ENCODE results near the gene RFC1.
"Not testable (repeated sequence)": the region's sequence is repeated elsewhere in the genome, so short reads cannot be mapped to it uniquely, and the experiment has no call there.

Gene RFC1

GRCh38 chr4:39365830-39366771 is at the start of gene RFC1:
RFC1 (minus strand) TSS chr4:39366362; CDS start chr4:39366241, 121 bp downstream.
- in situ Hi-C loops (cut with MboI; ENCODE audit: low sequenced_read_pairs), result no loop called here

- in situ Hi-C loops (cut with MboI; ENCODE audit: low sequenced_read_pairs), result no loop called here
Measured at GRCh38 chr4:39415678-39416283, 49.6 kb upstream of the RFC1 start.

- in situ Hi-C loops (cut with MboI; ENCODE audit: low sequenced_read_pairs), result not testable (repeated sequence)
Measured at GRCh38 chr4:39411561-39411960, 45.4 kb upstream of the RFC1 start.

GRCh38 chr4:39410415-39410814 is 44.3 kb upstream of the RFC1 start:
- in situ Hi-C loops (cut with MboI; ENCODE audit: low sequenced_read_pairs), result no loop called here

- in situ Hi-C loops (cut with MboI; ENCODE audit: low sequenced_read_pairs), result no loop called here
Measured at GRCh38 chr4:39407584-39407885, 41.4 kb upstream of the RFC1 start.

- in situ Hi-C loops (cut with MboI; ENCODE audit: low sequenced_read_pairs), result no loop called here
Measured at GRCh38 chr4:39406763-39407583, 40.8 kb upstream of the RFC1 start, which contains the start of gene KLB. KLB (plus strand) TSS chr4:39406930; CDS start chr4:39406950, 20 bp downstream.

- in situ Hi-C loops (cut with MboI; ENCODE audit: low sequenced_read_pairs), result not testable (repeated sequence)
Measured at GRCh38 chr4:39401640-39402039, 35.5 kb upstream of the RFC1 start.

GRCh38 chr4:39394706-39395105 is 28.5 kb upstream of the RFC1 start:
- in situ Hi-C loops (cut with MboI; ENCODE audit: low sequenced_read_pairs), result no loop called here

GRCh38 chr4:39390603-39391002 is 24.4 kb upstream of the RFC1 start:
- in situ Hi-C loops (cut with MboI; ENCODE audit: low sequenced_read_pairs), result no loop called here

GRCh38 chr4:39384563-39384962 is 18.4 kb upstream of the RFC1 start:
- in situ Hi-C loops (cut with MboI; ENCODE audit: low sequenced_read_pairs), result no loop called here

GRCh38 chr4:39383690-39384089 is 17.5 kb upstream of the RFC1 start:
- in situ Hi-C loops (cut with MboI; ENCODE audit: low sequenced_read_pairs), result no loop called here

GRCh38 chr4:39375478-39375877 is 9.3 kb upstream of the RFC1 start:
- in situ Hi-C loops (cut with MboI; ENCODE audit: low sequenced_read_pairs), result no loop called here

GRCh38 chr4:39371209-39371608 is 5.0 kb upstream of the RFC1 start:
- in situ Hi-C loops (cut with MboI; ENCODE audit: low sequenced_read_pairs), result not testable (repeated sequence)

- in situ Hi-C loops (cut with MboI; ENCODE audit: low sequenced_read_pairs), result no loop called here
Measured at GRCh38 chr4:39369301-39369700, 3.1 kb upstream of the RFC1 start.

- in situ Hi-C loops (cut with MboI; ENCODE audit: low sequenced_read_pairs), result no loop called here
Measured at GRCh38 chr4:39367166-39367565, 1.0 kb upstream of the RFC1 start.

GRCh38 chr4:39365360-39365759 is 802 bp downstream of the RFC1 start:
- in situ Hi-C loops (cut with MboI; ENCODE audit: low sequenced_read_pairs), result no loop called here

GRCh38 chr4:39363773-39364393 is 2.3 kb downstream of the RFC1 start:
- in situ Hi-C loops (cut with MboI; ENCODE audit: low sequenced_read_pairs), result no loop called here

- in situ Hi-C loops (cut with MboI; ENCODE audit: low sequenced_read_pairs), result no loop called here
Measured at GRCh38 chr4:39362827-39363226, 3.3 kb downstream of the RFC1 start.

- in situ Hi-C loops (cut with MboI; ENCODE audit: low sequenced_read_pairs), result not testable (repeated sequence)
Measured at GRCh38 chr4:39360611-39361010, 5.6 kb downstream of the RFC1 start.

- in situ Hi-C loops (cut with MboI; ENCODE audit: low sequenced_read_pairs), result no loop called here
Measured at GRCh38 chr4:39357002-39357401, 9.2 kb downstream of the RFC1 start.

- in situ Hi-C loops (cut with MboI; ENCODE audit: low sequenced_read_pairs), result no loop called here
Measured at GRCh38 chr4:39354254-39354552, 12.0 kb downstream of the RFC1 start.

Measured in hTERT RPE-1 (cell line).